GM19099 (cell line): ENCODE results near the gene GOLGA7B.

Experiments used
- POLR2A ChIP-seq: IDR thresholded peaks from 3 replicates; pipeline ENCODE4 v1.6.1; 2011; ENCODE audit warnings: low read depth; ENCODE audit not compliant: insufficient read length; ENCODE audit errors: extremely low read depth

Gene GOLGA7B

GRCh38 chr10:97874332-97874731 lies 24.7 kb downstream of the GOLGA7B start:
- no peak for TF ChIP-seq POLR2A

- no peak for TF ChIP-seq POLR2A
These were observed 25.7 kb downstream of the GOLGA7B start for GRCh38 chr10:97875391-97875790.

- no peak for TF ChIP-seq POLR2A
These were observed 26.8 kb downstream of the GOLGA7B start for GRCh38 chr10:97876402-97876801.

- no peak for TF ChIP-seq POLR2A
These were observed 29.6 kb downstream of the GOLGA7B start for GRCh38 chr10:97879241-97879640.

- TF ChIP-seq POLR2A, result no peak
These were observed 30.5 kb downstream of the GOLGA7B start for GRCh38 chr10:97880109-97880508.

- no peak for TF ChIP-seq POLR2A
These were observed 32.8 kb downstream of the GOLGA7B start for GRCh38 chr10:97882142-97883091.

GRCh38 chr10:97883092-97883485 lies 33.4 kb downstream of the GOLGA7B start:
- TF ChIP-seq POLR2A, result no peak

GRCh38 chr10:97886286-97886685 lies 36.6 kb downstream of the GOLGA7B start:
- TF ChIP-seq POLR2A, result no peak

- no peak for TF ChIP-seq POLR2A
These were observed 37.8 kb downstream of the GOLGA7B start for GRCh38 chr10:97887399-97887798.

GRCh38 chr10:97888134-97888533 lies 38.5 kb downstream of the GOLGA7B start:
- TF ChIP-seq POLR2A, result no peak

GRCh38 chr10:97888641-97889262 lies 39.1 kb downstream of the GOLGA7B start:
- TF ChIP-seq POLR2A, result no peak

GRCh38 chr10:97889461-97890265 lies 40.0 kb downstream of the GOLGA7B start:
- TF ChIP-seq POLR2A, result no peak

- no peak for TF ChIP-seq POLR2A
These were observed 42.0 kb downstream of the GOLGA7B start for GRCh38 chr10:97891497-97892167.

GRCh38 chr10:97892506-97892905 lies 42.9 kb downstream of the GOLGA7B start:
- no peak for TF ChIP-seq POLR2A

- TF ChIP-seq POLR2A, result no peak
These were observed 43.3 kb downstream of the GOLGA7B start for GRCh38 chr10:97892939-97893338.
